HG03432 (cell line): ENCODE measurements around the gene NFE2.

Source experiments
- ATAC-seq: cut with Tn5 transposase; IDR thresholded peaks from one replicate; pipeline ENCODE4 v1.9.1; 2021; ENCODE audit warnings: mild to moderate bottlenecking, moderate library complexity; ENCODE audit not compliant: unreplicated experiment

The NFE2 gene

GRCh38 chr12:54253240-54253639, 47.6 kb downstream of the NFE2 start:
- no peak for ATAC-seq

GRCh38 chr12:54251667-54252284, 49.0 kb downstream of the NFE2 start:
- ATAC-seq: no peak

- no peak for ATAC-seq
Observed at GRCh38 chr12:54249489-54249888, 51.3 kb downstream of the NFE2 start.

- no peak for ATAC-seq
Observed at GRCh38 chr12:54246011-54246641, 54.7 kb downstream of the NFE2 start.
